ENCODE data around the gene SDK1.

- TF ChIP-seq CTCF (IDR thresholded peaks at IDR 0.05) (no peak), POLR2A (IDR thresholded peaks at IDR 0.05) (no peak), EP300 (IDR thresholded peaks at IDR 0.05) (no peak), POLR2AphosphoS5 (IDR thresholded peaks at IDR 0.05) (no peak)
Measured at GRCh38 chr7:4234498-4234855, 933.4 kb downstream of the SDK1 start.
